ENCODE data around the gene SIAE.

The SIAE gene

GRCh38 chr11:124667601-124668000 is 5.9 kb downstream of the SIAE start:
- no peak for DNase-seq (ENCODE audit: low read depth, low spot score)

DNA sequence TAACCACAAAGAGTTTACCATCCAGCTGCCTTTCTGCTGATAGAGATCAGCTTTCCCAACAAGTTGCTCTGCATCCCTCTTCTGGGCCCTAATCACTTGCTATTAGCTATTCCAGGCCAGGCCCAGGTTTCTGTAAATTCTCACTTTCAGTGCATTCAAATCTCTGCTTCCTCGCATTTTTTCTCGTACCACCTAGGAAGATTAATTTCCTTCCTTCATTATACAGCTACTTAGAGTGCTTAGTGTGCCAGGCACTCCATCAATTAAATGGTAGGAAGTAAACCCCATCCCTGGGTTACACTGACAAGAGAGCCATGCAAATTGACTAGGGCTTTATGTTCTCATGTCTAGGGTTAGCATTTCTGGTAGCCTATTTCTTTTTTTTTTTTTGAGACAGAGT is 9.7 kb downstream of the SIAE start:
- no peak for DNase-seq (ENCODE audit: low read depth, low spot score)

GRCh38 chr11:124662106-124662505 is 11.4 kb downstream of the SIAE start:
- no peak for DNase-seq (ENCODE audit: low read depth, low spot score)

GRCh38 chr11:124661553-124661952 is 12.0 kb downstream of the SIAE start:
- DNase-seq (ENCODE audit: low read depth, low spot score), result no peak

- no peak for DNase-seq (ENCODE audit: low read depth, low spot score)
Measured at GRCh38 chr11:124658986-124659385, 14.6 kb downstream of the SIAE start.

GRCh38 chr11:124658501-124658900 is 15.0 kb downstream of the SIAE start:
- no peak for DNase-seq (ENCODE audit: low read depth, low spot score)

DNA sequence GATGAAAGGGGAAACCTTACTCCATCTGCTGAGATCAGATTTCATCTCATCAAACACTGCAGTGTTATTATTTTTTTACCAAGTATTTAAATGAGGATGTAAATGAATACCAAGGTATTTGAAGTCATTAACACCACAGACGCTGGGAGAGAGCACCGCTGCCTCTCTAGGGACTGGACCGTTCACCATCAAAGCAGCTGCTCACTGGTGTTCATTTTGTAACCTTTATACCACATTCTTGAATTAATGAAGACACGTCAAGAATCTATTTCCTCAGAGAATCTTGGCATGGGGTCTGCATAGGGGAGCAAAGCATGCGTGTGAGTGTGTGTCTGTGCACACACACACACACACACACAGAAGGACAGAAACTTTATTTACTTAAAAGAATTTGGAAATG is 15.6 kb downstream of the SIAE start:
- no peak for DNase-seq (ENCODE audit: low read depth, low spot score)

DNA sequence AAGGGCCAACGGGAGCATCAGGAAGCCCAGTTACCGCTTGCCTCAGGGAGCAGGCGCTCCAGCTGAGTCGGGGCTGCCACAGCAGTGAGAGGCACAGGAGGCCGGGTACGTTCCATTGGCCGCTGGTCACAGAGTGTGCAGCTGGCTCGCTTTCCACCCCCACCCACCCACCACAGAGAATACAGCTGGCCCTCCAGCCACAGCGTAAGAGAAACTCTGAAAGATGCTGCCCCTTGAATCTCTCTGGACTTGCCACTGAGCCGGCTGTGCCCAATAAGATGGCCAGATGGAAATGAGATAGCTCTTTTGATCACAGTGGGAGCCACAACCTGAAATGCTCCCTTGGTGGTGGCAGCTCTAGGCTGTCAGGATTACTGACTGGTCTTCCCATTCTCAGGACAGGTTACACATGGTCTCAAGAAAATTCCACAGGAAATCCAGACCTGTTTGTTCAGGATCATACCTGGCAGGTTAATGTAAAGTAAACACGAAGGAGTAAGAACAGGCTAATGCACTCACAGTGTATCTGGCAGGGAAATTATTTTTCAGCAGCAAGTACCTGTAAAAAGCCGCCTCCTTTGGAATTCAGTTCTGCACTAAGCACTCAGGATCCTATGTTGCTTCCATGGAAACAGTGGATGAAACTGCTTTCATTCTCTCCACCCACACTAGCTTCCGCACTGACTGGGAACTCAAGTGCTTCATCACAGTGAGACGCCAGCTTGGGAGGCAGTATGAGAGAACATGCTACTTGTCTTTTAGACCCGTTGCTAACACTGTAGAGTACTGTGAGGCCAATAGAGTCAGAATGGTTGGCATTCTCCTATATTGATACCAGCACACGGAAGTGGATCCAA is 16.5 kb downstream of the SIAE start:
- DNase-seq (ENCODE audit: low read depth, low spot score), result no peak

DNA sequence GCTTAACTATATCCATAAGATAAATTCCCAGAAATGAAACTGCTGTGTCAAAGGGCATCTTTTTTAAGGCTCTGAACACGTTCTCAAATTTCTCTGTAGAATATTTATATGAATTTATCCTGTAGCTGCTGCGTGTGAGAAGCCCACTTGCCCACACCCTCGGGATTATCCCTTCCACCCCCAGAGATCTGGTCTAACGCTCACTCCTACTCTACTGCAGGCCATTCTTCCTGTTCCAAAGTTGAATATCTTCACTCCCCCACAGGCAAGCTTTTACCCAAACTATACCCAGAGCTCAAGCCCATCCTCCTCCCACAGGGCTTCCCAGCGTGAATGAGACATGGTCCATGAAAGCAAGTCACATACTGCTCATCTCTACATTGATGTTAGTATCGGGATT is 24.9 kb downstream of the SIAE start:
- DNase-seq (ENCODE audit: low read depth, low spot score), result no peak

GRCh38 chr11:124646148-124646547 is 27.4 kb downstream of the SIAE start:
- no peak for DNase-seq (ENCODE audit: low read depth, low spot score)

DNA sequence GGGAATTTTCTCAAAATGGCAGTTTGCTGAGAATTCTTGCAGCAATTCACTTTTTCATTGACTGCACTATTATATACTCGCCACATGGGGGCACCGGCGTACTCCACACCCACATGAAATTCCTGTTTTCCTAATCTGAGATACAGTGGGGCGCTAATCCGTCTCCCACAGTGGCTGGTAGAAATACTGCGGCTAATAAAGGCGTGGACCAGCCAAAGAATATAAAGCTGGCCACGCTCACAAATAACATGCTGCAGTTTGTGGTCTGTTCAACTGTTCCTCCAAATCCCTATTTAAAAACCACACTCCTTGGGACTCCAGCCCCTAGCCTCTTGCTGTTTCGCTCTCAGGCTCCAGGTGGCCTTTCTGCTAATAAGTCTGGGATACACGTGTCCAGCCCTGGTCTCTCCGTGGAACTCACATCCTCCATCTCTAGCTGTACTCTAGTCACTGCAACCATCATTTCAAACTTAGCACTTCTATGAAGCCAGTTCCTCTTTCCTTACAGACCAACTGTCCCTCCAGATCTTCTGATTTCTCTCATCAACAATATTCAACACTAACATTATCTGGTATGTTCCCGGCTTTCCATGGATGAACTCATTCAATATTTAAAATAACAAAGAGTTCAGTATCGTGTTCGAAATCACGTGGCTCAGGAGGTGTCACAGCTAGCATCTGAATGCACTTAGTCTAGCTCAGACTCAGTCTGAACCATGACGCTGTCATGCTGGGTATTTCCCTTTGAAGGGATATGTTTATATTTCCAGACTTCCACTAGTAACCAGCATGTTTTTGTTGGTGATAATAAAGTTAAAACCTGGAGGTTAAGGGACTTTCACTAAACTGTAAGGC is 28.9 kb downstream of the SIAE start:
- DNase-seq (ENCODE audit: low read depth, low spot score), result no peak

GRCh38 chr11:124643605-124644425 is 29.7 kb downstream of the SIAE start:
- no peak for DNase-seq (ENCODE audit: low read depth, low spot score)

GRCh38 chr11:124643042-124643604 is 30.4 kb downstream of the SIAE start:
- DNase-seq (ENCODE audit: low read depth, low spot score), result no peak

DNA sequence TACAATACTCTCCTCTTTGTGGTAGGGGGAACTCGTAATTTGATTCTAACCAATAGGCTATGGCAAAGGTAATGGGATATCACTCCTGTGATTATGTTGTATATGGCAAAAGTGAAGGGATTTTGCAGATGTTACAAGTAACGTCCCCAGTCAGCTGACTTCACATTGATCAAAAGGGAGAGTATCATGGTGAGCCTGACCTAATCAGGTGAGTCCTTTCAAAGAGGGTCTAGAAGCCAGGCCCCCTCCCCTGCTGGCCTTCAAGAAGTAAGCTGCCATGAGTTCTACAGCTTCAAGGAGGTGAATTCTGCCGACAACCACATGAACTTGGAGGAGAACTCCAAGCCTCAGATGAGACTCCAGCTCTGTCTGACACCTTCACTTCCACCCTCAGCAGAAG is 30.9 kb downstream of the SIAE start:
- DNase-seq (ENCODE audit: low read depth, low spot score), result no peak

- DNase-seq (ENCODE audit: low read depth, low spot score), result no peak
Measured at GRCh38 chr11:124640666-124641065, 32.9 kb downstream of the SIAE start.

- DNase-seq (ENCODE audit: low read depth, low spot score), result no peak
Measured at GRCh38 chr11:124639186-124639585, 34.4 kb downstream of the SIAE start.

DNA sequence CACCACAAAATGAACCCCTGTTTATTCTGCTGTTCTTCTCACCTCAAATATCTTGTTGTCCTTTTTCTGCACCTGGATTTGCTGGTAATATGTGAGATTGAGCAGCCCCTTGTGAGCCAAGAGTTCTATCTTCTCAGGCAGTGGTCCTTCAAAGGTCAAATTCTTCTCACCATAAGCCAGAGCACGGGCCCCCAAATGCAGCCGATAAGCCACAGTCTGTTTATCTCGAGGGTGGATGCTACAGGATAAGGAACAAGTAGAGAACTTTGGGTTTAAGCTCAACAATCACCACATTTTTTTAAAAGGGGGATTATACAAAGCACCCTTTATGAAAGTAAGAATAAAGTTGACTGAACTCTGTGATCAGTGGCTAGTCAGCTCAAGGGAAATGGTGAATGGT is 35.0 kb downstream of the SIAE start:
- DNase-seq (ENCODE audit: low read depth, low spot score), result no peak

DNA sequence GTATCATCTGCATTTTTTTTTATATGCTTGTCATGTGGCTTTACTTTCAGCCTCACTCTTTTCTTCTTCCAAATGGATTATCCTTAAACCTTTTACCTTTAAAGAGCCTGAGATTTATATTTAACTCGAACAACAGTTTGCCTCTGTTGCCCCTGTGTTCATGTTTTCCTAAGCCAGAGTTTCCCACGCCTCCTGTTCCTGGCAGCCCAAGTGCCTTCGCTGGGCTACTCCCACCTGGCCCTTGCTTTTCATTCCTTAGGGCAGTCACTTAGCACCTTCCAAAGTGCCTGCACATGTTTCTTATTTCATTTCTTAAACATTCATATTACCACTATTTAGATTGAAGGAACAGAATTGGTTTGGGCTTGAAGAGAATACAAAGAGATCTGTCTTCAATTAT is 37.6 kb downstream of the SIAE start:
- DNase-seq (ENCODE audit: low read depth, low spot score), result no peak

GRCh38 chr11:124633355-124633754 is 40.2 kb downstream of the SIAE start:
- no peak for DNase-seq (ENCODE audit: low read depth, low spot score)

DNA sequence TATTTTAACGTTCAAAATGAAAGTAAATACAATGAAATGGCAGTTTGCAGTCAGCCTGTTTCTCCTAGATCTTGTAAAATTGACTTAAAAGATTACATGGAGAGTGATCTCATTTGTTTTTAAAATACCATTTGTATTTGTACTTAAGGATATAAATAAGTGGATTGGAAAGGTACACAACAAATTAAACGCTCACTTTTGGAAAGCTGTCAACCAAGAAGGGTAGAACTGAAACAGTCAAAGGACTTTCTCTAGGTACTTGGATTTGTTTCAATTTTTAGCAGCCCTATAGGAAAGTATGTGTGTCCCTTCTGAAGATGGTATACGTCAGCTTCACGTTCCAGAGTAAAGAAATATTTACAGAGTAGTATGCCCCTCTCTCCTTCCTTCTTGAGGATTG is 43.6 kb downstream of the SIAE start:
- DNase-seq (ENCODE audit: low read depth, low spot score), result no peak

DNA sequence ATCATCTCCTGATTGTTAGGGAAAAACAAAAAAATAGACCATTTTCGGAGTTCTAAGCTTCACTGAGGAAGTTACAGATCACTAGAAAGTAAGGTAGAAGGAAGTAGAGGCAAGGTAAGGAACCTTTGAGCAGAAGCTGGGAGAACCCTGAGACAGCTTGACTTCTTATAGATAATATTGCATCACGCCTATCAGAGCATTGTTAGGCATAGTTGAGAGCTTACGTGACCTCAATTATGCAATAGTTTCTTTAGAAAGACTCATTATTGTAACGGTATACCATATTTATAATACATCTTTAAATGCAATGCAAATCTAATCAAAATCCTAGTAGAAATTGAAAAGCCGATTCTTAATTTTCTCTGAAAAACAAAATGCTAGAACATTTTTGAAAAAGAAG is 46.0 kb downstream of the SIAE start:
- no peak for DNase-seq (ENCODE audit: low read depth, low spot score)

Measured in iPS DF 19.7 (cell line).